OCI-LY3 (cell line): ENCODE results near the gene RAP1B.

Source experiments
- H2AFZ ChIP-seq: fragments of 200-600, 300-600 bp; shearing (Covaris generic); 2 replicates; pipeline ENCODE4 v1.6.0; 2014; ENCODE audit warnings: antibody characterized with exemption, low read depth, low read length
- H3K27ac ChIP-seq: fragments of 200-600, 300-600 bp; sonication (generic); 2 replicates; pipeline ENCODE4 v1.5.1; 2014; ENCODE audit warnings: mild to moderate bottlenecking, low read length, moderate library complexity, mixed read lengths
- H3K27me3 ChIP-seq: fragments of 200-600, 300-600 bp; sonication (generic); 2 replicates; pipeline ENCODE4 v1.6.1; 2014; ENCODE audit warnings: low read depth, low read length, mixed read lengths
- H3K36me3 ChIP-seq: fragments of 200-600, 300-600 bp; sonication (generic); replicated peaks from 2 replicates; pipeline ENCODE3; 2014; ENCODE audit warnings: low read depth, low read length, mixed read lengths
- H3K4me1 ChIP-seq: fragments of 300-600, 200-600 bp; sonication (generic); 2 replicates; pipeline ENCODE4 v1.6.1; 2014; ENCODE audit warnings: low read length, mixed read lengths
- H3K4me2 ChIP-seq: fragments of 200-600, 300-600 bp; sonication (generic); 2 replicates; pipeline ENCODE4 v1.6.1; 2014; ENCODE audit warnings: low read length, mixed read lengths
- H3K4me3 ChIP-seq: fragments of 300-600, 200-600 bp; sonication (generic); 2 replicates; pipeline ENCODE4 v1.5.1; 2014; ENCODE audit warnings: antibody characterized with exemption, mild to moderate bottlenecking, low read length, moderate library complexity
- H3K79me2 ChIP-seq: fragments of 300-600, 200-600 bp; shearing (Covaris generic); 2 replicates; pipeline ENCODE4 v1.6.1; 2014; ENCODE audit warnings: mild to moderate bottlenecking, low read length, mixed read lengths
- H3K9ac ChIP-seq: fragments of 300-600, 200-600 bp; shearing (Covaris generic); 2 replicates; pipeline ENCODE4 v1.6.0; 2014; ENCODE audit warnings: mild to moderate bottlenecking, low read length, moderate library complexity
- H3K9me3 ChIP-seq: fragments of 200-600, 300-600 bp; shearing (Covaris generic); 2 replicates; pipeline ENCODE4 v1.6.1; 2014; ENCODE audit warnings: low read length, mixed read lengths; ENCODE audit not compliant: insufficient read depth
- H4K20me1 ChIP-seq: fragments of 200-600, 300-600 bp; sonication (generic); 2 replicates; pipeline ENCODE4 v1.6.1; 2016; ENCODE audit warnings: low read length, mixed read lengths; ENCODE audit not compliant: insufficient read depth
- EZH2phosphoT487 ChIP-seq: fragments of 200-600 bp; shearing (Covaris generic); IDR thresholded peaks from 2 replicates; pipeline ENCODE4 v1.6.1; 2018; ENCODE audit warnings: antibody characterized with exemption, mixed run types, low read depth
- TF ChIP-seq, protein P1 (sequence below): fragments of 200-600, 300-600 bp; sonication (generic); IDR thresholded peaks from 2 replicates; pipeline ENCODE4 v1.5.1; 2014; ENCODE audit warnings: antibody characterized with exemption, low read length, low read depth

RAP1B gene

DNA sequence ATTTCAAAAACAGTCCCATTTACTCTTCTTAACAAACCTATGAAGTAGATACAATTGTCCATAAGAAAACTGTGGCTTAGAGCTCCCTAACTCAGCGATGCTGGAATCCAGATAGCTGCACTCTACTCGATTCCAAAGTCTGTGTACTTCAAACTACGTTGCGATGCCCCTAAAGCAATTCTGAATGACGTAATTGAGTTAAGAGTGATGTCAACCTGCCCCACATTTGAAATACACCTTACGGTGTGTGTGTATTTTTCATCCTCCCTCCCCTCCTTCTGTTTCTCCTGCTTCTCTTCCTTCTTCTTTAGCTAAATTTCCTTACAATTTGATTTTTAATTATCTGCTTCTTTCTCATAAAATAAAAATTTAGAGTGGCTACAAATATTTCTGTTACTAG lies 31.9 kb upstream of the RAP1B start:
- H3K9me3 ChIP-seq, result no peaks in the 10 kb centered on the region
- no peaks in the 10 kb centered on the region for H3K79me2 ChIP-seq
- no peak overlapping the region for H2AFZ ChIP-seq
- no peak overlapping the region for H3K9ac ChIP-seq
- H3K4me2 ChIP-seq, result no peak overlapping the region
- H3K27ac ChIP-seq, result no peak overlapping the region
- TF ChIP-seq EZH2phosphoT487, result no peak
- TF ChIP-seq, protein P1, sequence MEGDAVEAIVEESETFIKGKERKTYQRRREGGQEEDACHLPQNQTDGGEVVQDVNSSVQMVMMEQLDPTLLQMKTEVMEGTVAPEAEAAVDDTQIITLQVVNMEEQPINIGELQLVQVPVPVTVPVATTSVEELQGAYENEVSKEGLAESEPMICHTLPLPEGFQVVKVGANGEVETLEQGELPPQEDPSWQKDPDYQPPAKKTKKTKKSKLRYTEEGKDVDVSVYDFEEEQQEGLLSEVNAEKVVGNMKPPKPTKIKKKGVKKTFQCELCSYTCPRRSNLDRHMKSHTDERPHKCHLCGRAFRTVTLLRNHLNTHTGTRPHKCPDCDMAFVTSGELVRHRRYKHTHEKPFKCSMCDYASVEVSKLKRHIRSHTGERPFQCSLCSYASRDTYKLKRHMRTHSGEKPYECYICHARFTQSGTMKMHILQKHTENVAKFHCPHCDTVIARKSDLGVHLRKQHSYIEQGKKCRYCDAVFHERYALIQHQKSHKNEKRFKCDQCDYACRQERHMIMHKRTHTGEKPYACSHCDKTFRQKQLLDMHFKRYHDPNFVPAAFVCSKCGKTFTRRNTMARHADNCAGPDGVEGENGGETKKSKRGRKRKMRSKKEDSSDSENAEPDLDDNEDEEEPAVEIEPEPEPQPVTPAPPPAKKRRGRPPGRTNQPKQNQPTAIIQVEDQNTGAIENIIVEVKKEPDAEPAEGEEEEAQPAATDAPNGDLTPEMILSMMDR, result no peak
- no peaks in the 10 kb centered on the region for H3K4me1 ChIP-seq
- no peaks in the 10 kb centered on the region for H3K36me3 ChIP-seq
- H3K4me3 ChIP-seq, result no peak overlapping the region
- no peaks in the 10 kb centered on the region for H4K20me1 ChIP-seq
- no peaks in the 10 kb centered on the region; the same call in 1 of the 2 replicates for H3K27me3 ChIP-seq

GRCh38 chr12:68579254-68579653 lies 31.4 kb upstream of the RAP1B start:
- Histone ChIP-seq H3K4me3 (no peak overlapping the region), H4K20me1 (no peaks in the 10 kb centered on the region), H3K27ac (no peak overlapping the region), H3K4me2 (no peak overlapping the region), H3K9ac (no peak overlapping the region), H3K9me3 (no peaks in the 10 kb centered on the region), H3K27me3 (no peaks in the 10 kb centered on the region; the same call in 1 of the 2 replicates), H2AFZ (no peak overlapping the region), H3K36me3 (no peaks in the 10 kb centered on the region), H3K79me2 (no peaks in the 10 kb centered on the region), H3K4me1 (no peaks in the 10 kb centered on the region)
- TF ChIP-seq, protein P1, result no peak
- no peak for TF ChIP-seq EZH2phosphoT487

DNA sequence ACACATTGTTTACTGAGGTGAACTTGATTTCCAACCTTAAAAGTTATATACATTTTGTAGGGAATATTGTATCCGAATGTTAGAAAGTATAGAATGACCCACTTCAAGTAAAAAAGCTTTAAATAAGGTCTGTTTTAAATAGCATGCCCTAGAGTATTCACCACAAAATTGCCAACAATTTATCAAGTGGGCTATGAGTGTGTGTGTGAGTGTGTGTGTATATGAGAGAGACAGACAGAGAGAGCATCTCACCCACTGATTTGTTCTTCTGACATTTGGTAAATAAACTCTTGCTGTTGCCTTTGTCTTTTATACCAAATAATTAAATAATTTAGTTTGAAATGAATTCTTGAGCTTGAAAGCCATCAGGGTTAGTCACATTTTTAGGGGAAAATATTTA lies 29.8 kb upstream of the RAP1B start:
- Histone ChIP-seq H3K4me1 (no peaks in the 10 kb centered on the region), H3K4me3 (no peak overlapping the region), H3K4me2 (no peak overlapping the region), H3K79me2 (no peaks in the 10 kb centered on the region), H3K27ac (no peak overlapping the region), H3K27me3 (no peaks in the 10 kb centered on the region), H3K36me3 (no peaks in the 10 kb centered on the region), H4K20me1 (no peaks in the 10 kb centered on the region), H2AFZ (no peak overlapping the region), H3K9ac (no peak overlapping the region), H3K9me3 (no peaks in the 10 kb centered on the region)
- TF ChIP-seq, protein P1, result no peak
- TF ChIP-seq EZH2phosphoT487, result no peak

- no peak for TF ChIP-seq EZH2phosphoT487
- TF ChIP-seq, protein P1, result no peak
- H3K4me3 ChIP-seq, result no peak overlapping the region
- no peak overlapping the region for H2AFZ ChIP-seq
- H3K36me3 ChIP-seq, result no peaks in the 10 kb centered on the region
- no peaks in the 10 kb centered on the region for H3K9me3 ChIP-seq
- no peak overlapping the region for H3K27ac ChIP-seq
- no peaks in the 10 kb centered on the region for H3K27me3 ChIP-seq
- no peaks in the 10 kb centered on the region for H3K79me2 ChIP-seq
- H3K4me2 ChIP-seq, result no peak overlapping the region
- no peak overlapping the region for H3K9ac ChIP-seq
- H4K20me1 ChIP-seq, result no peaks in the 10 kb centered on the region
- H3K4me1 ChIP-seq, result no peaks in the 10 kb centered on the region
These were observed 28.8 kb upstream of the RAP1B start for GRCh38 chr12:68581926-68582325.
